Stimulated activated CD8-positive, alpha-beta memory T cell treated with anti-CD3 and anti-CD28 coated beads, Interleukin-4, amount 100 ng/mL, for 1 hour (primary cell): ENCODE data around the gene KLHL36.
"Not testable (repeated sequence)": the region's sequence is repeated elsewhere in the genome, so short reads cannot be mapped to it uniquely, and the experiment has no call there.

Source experiments
- DNase-seq, 2 donors: peaks; one replicate each; pipeline ENCODE4 v3.0.0-alpha.2; 2020; ENCODE audit warnings: low read depth in 2 of 2, low spot score in 1 of 2

The KLHL36 gene

DNA sequence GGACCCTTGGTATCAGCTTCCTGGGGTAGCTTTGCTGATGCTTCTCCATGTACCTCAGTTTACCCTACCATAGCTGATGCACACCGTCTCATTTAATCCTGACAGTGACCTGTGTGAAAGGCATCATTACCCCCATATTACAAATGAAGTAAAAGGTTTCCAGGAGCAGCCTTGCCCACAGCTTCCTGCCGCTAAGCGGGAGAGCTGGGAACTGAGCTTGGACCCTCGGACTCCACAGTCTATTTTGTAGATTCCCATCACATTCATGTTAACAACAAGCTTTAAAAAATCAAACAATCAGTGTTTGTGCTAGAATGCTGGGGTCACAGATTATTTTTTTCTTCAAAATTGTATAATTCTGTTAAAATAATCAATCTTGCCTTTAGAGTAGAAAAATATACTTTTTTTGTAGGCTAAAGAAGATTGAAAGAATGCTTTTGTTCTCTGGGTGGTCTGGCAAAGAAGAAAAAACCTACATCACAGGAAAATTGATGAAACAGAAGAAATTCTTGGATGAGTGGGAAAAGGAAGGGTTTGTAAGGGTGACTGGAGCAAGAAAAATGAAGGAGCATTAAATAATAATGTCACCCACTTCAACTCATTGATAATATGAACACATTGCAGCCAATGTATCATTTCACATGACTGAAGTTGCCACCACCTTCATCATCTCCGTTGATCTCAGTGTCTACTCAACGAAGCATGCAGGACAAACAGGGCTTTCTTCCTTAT, 41.9 kb downstream of the KLHL36 start:
- DNase-seq, result no peak

DNA sequence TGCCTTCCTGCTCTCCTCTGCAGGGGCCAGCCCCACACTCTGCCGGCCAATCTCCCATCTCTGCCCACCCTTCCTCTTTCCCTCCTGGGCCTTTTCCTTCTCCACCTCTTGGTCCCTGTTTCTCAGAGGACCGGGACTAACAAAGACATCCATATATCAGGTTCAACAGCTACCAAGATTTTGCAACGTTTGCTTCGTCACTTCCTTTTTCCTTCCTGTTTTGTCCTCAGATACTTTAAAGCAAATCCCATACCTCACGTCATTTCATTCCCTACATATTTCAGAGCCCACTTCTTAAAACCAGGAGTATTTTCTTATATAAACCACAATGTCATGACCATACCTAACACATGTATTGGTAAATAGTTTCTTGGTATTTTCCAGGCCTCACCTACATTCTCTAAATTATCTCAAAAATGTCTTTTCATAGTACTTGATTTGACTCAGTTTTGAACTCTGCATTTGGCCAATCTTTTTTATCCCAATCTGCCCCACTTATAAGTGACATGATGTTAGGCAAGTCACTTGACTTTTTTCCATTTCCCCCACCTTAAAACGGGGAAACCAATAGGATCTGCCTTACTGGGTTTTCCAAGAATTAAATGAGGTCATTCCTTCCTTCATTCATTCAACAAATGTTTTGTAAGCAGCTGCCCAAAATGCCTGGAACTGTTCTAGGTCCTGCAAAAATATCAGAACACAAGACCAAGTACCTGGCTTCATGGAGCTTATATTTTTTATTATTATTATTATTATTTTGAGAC, 44.3 kb downstream of the KLHL36 start:
- DNase-seq, result no peak

GRCh38 chr16:84693869-84694268, 45.6 kb downstream of the KLHL36 start:
- DNase-seq, result not testable (repeated sequence)

DNA sequence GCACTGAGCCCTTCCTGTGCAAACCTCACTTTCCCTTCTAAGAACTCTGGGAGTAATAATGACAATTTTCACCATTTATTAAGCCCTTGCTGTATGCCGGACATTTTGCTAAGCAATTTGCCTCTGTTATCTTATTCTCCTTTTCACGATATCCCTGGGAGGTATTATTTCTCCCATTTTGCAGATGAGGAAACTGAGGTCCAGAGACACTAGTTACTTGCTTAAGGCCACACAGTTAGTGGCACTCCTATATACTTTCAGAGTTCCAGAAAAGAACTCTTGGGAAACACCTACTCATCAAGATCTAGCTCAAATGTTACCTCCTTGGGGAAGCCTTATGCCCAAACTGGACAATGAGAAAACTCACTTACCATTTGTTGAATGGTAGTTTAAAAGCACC, 46.7 kb downstream of the KLHL36 start:
- DNase-seq, result no peak

GRCh38 chr16:84699147-84699711, 50.9 kb downstream of the KLHL36 start:
- DNase-seq, result no peak

DNA sequence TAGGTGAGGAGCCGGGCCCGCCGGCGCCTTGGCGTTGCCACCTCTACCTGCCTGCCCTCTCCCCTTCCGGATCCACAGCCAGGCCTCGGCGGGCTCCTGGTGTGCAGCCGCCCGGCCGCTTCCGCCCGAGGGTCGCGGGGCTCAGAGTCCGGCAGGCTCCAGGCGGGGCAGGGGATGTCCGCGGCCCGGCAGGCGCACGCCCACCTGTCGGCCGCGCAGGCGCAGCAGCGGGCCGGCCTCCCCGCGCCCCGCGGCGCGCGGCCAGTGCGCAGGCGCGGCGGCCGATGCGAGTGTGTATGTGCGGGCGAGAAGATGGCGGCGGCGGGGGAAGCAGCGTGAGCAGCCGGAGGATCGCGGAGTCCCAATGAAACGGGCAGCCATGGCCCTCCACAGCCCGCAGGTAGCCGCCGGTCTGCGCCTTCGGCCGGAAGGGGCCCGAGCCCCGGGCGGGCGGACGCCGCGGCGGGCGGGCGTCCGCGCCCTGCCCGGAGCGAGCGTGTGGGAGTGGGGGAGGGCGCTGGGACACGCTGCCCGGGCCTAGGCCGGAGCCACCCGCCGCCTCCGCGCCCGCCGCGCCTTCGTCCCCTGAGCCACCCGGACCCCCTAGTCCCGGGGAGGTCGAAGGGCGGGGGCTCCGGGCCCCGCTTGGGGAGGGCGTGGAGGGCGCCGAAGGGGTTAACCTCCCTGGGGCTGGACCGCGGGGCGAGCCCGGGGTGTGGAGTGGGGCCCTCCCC, 51.6 kb downstream of the KLHL36 start, which contains the start of gene USP10:
USP10 (plus strand) TSS at position 289 of the 734 bp plus-strand sequence; CDS start at position 380, 91 bp downstream.
- peak; percentile 47 to 60 for DNase-seq

GRCh38 chr16:84700446-84701300, 52.4 kb downstream of the KLHL36 start:
- DNase-seq, result peak; percentile 7 to 9

- DNase-seq, result no peak
Measured at GRCh38 chr16:84703681-84704080, 55.4 kb downstream of the KLHL36 start.

- no peak for DNase-seq
Measured at GRCh38 chr16:84704253-84704652, 55.9 kb downstream of the KLHL36 start.

DNA sequence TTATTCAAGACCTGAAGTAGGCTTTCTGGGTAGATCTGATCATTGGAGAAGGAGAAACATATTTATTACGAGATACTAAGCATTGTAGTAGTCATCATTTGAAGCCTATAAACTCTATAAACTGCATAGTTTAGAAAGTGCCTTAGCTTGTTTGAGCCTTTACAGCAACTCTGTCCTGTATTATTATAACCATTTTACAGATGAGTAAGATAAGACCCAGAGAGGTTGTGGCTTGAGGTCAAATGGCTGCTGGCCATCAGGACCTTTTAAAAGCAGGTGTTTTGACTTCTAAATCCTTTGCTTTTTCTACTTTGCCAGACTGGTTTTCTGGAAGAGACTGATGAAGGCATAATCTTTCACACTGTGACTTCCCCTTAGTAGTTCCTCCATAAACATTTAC, 58.5 kb downstream of the KLHL36 start:
- no peak for DNase-seq

GRCh38 chr16:84709609-84710008, 61.3 kb downstream of the KLHL36 start:
- no peak for DNase-seq

- DNase-seq, result no peak
Measured at GRCh38 chr16:84710686-84711085, 62.4 kb downstream of the KLHL36 start.
